ENCODE data around the gene MRGPRD. TPM values are rescaled to one million over a fixed set of nuclear protein-coding genes. Genes with fewer than 3 reads are reported as not detected.

Gene MRGPRD
- total RNA-seq, 1 experiment from 2014 or later: not detected

GRCh38 chr11:68956547-68957254 lies 24.1 kb downstream of the MRGPRD start:
- no peak overlapping the region for H2AFZ ChIP-seq (ENCODE audit: low read depth, low read length, poor library complexity, severe bottlenecking)
- no peak overlapping the region for H3K4me2 ChIP-seq (ENCODE audit: low read length)
- no peak overlapping the region for H3K27ac ChIP-seq (ENCODE audit: low read depth, low read length)
- H3K27me3 ChIP-seq (ENCODE audit: insufficient read depth, low read length): no peaks in the 10 kb centered on the region
- no peaks in the 10 kb centered on the region for H4K20me1 ChIP-seq (ENCODE audit: insufficient read depth)
- H3K79me2 ChIP-seq (ENCODE audit: insufficient read depth, low read length): no peaks in the 10 kb centered on the region
- no peaks in the 10 kb centered on the region; a peak in 1 of 4 replicates for H3K4me1 ChIP-seq (ENCODE audit: control insufficient read depth in 1 of 2, insufficient read depth in 2 of 2, low read length in 2 of 2)
- H3K36me3 ChIP-seq (ENCODE audit: control insufficient read depth in 1 of 2, insufficient read depth in 2 of 2, low read length in 2 of 2): no peaks in the 10 kb centered on the region
- no TSS peak for BruUV-seq (replicated peaks)
- no peak for TF ChIP-seq ZBTB33 (IDR thresholded peaks at IDR 0.05; ENCODE audit: extremely low read depth, insufficient replicate concordance, low read length)
- no peak for TF ChIP-seq FOSL1 (IDR thresholded peaks at IDR 0.05; ENCODE audit: low read depth)
- TF ChIP-seq CEBPB (IDR thresholded peaks at IDR 0.05; ENCODE audit: low read depth): no peak
- TF ChIP-seq CTCF (IDR thresholded peaks at IDR 0.05 in 2 of 3, conservative IDR thresholded peaks at IDR 0.05 in 1 of 3; ENCODE audit: borderline replicate concordance in 1 of 3, insufficient read depth in 1 of 3, low read depth in 2 of 3, low read length in 2 of 3): no peak
- TF ChIP-seq SRF (IDR thresholded peaks at IDR 0.05; ENCODE audit: low read depth): no peak
- TF ChIP-seq ATF3 (IDR thresholded peaks at IDR 0.05): no peak
- TF ChIP-seq CBX3 (IDR thresholded peaks at IDR 0.05; ENCODE audit: low read depth): no peak
- TF ChIP-seq ZNF274 (IDR thresholded peaks at IDR 0.05; ENCODE audit: low read depth, low read length): no peak
- no peak for TF ChIP-seq RAD21 (IDR thresholded peaks at IDR 0.05; ENCODE audit: low read depth)
- no peak for TF ChIP-seq POLR2AphosphoS5 (IDR thresholded peaks at IDR 0.05; ENCODE audit: low read depth, low read length)
- no peak for TF ChIP-seq EGR1 (IDR thresholded peaks at IDR 0.05; ENCODE audit: low read depth)
- TF ChIP-seq ZFX (IDR thresholded peaks at IDR 0.05): no peak
- TF ChIP-seq REST (IDR thresholded peaks at IDR 0.05; ENCODE audit: low read depth): no peak
- DNase-seq (ENCODE audit: low read depth, low spot score) (no peak), ATAC-seq (0 out of 2 replicates have a peak, but pooled peaks have one; percentile 6)
- H3K9me3 ChIP-seq (ENCODE audit: control insufficient read depth in 1 of 2, insufficient read depth in 1 of 2, low read depth in 1 of 2, low read length in 2 of 2): no peaks in the 10 kb centered on the region
- ChIA-PET RAD21 (ENCODE audit: low non-redundant PET in 1 of 2, low total read pairs in 2 of 2, uncharacterized antibody in 2 of 2, unreplicated experiment in 2 of 2) (no interaction called here), POLR2A (no interaction called here), CTCF (interaction anchor here (0.8 to 1.1 kb wide), 4 partner anchors 9 to 88 kb away, joined by 3 to 5 read pairs (median 4); no protein-coding TSS in a partner anchor)
- no peak overlapping the region for H3K4me3 ChIP-seq (replicated peaks in 1 of 2; ENCODE audit: low read depth in 1 of 2, low read length in 2 of 2)
- no peak overlapping the region for H3K9ac ChIP-seq (ENCODE audit: low read length)
- intact Hi-C loops (cut with micrococcal nuclease): loop anchor here (2.0 to 10.0 kb wide), 2 partner anchors 88 to 132 kb away; partner anchors contain the start of gene TPCN2
- no peaks in the 10 kb centered on the region for H3K9me2 ChIP-seq (ENCODE audit: insufficient read depth)

All from HCT116 (cell line).